K562 treated with DMSO at 1 percent for 24 hours (cell line): Measurements from ENCODE around the gene BRSK2. TPM values are rescaled to one million over a fixed set of nuclear protein-coding genes. Genes with fewer than 3 reads are reported as not detected.

Experiments
- total RNA-seq: library from RNA; unstranded; fragments of 300-600 nt; gene quantifications from 2 replicates; pipeline ENCODE4 v1.2.3, GENCODE V29; 2022; ENCODE audit warnings: low read depth; ENCODE audit not compliant: insufficient read depth

BRSK2 gene
- total RNA-seq: 0.34 TPM in 1 of 2 replicates, not detected in the other

GRCh38 chr11:1389932-1390568 is at the start of gene BRSK2:
Gene BRSK2 (plus strand): TSS chr11:1389934. CDS start chr11:1390285, 351 bp downstream.

GRCh38 chr11:1486054-1486825 is 96.5 kb downstream of the BRSK2 start, which contains the start of gene MOB2:
Gene MOB2 (minus strand): TSS chr11:1486779. CDS start chr11:1486556, 223 bp downstream.

Other genes starting within 250 kb of the BRSK2 start
- not detected in 2 replicates for gene MUC5AC, start 232.0 kb upstream of the BRSK2 start, total RNA-seq
- not detected in 2 replicates for gene MUC5B, start 166.9 kb upstream of the BRSK2 start, total RNA-seq
- gene TOLLIP, start 80.3 kb upstream of the BRSK2 start, total RNA-seq: 42.9 and 47.0 TPM in 2 replicates
- gene MOB2, start 96.8 kb downstream of the BRSK2 start, total RNA-seq: 37.8 and 42.5 TPM in 2 replicates
- gene DUSP8, start 182.3 kb downstream of the BRSK2 start, total RNA-seq: 0.51 and 0.57 TPM in 2 replicates
- gene KRTAP5-1, start 195.3 kb downstream of the BRSK2 start, total RNA-seq: not detected in 2 replicates
- not detected in 2 replicates for gene KRTAP5-2, start 208.4 kb downstream of the BRSK2 start, total RNA-seq
- not detected in 2 replicates for gene KRTAP5-3, start 218.5 kb downstream of the BRSK2 start, total RNA-seq
- gene KRTAP5-4, start 232.2 kb downstream of the BRSK2 start, total RNA-seq: not detected in 2 replicates
- not detected in 2 replicates for gene KRTAP5-5, start 239.8 kb downstream of the BRSK2 start, total RNA-seq